ENCODE data around the gene FKBP15.

DNA sequence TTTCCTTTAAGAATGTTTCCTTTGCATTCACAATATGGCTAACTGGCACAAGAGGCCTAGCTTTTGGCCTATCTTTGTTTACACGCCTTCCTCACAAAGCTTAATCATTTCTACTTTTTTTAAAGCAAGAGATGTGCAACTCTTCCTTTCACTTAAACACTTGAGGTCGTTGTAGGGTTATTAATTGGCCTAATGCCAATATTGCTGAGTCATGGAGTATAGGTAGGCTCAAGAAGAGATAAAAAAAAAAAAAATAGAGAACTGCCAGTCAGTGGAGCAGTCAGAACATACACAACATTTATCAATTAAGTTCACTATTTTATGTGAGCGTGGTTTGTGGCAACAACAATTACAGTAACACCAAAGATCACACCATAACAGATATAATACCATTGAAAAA, 5.9 kb downstream of the FKBP15 start:
- no peak for TF ChIP-seq EZH2 (IDR thresholded peaks at IDR 0.05; ENCODE audit: borderline replicate concordance, low read depth, low read length, severe bottlenecking)
- TF ChIP-seq, protein P1, sequence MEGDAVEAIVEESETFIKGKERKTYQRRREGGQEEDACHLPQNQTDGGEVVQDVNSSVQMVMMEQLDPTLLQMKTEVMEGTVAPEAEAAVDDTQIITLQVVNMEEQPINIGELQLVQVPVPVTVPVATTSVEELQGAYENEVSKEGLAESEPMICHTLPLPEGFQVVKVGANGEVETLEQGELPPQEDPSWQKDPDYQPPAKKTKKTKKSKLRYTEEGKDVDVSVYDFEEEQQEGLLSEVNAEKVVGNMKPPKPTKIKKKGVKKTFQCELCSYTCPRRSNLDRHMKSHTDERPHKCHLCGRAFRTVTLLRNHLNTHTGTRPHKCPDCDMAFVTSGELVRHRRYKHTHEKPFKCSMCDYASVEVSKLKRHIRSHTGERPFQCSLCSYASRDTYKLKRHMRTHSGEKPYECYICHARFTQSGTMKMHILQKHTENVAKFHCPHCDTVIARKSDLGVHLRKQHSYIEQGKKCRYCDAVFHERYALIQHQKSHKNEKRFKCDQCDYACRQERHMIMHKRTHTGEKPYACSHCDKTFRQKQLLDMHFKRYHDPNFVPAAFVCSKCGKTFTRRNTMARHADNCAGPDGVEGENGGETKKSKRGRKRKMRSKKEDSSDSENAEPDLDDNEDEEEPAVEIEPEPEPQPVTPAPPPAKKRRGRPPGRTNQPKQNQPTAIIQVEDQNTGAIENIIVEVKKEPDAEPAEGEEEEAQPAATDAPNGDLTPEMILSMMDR (IDR thresholded peaks at IDR 0.05; ENCODE audit: borderline replicate concordance, extremely low read depth, low read length, poor library complexity, severe bottlenecking) = no peak

Measured in DND-41 (cell line).